ENCODE data around the gene CCDC27.

The CCDC27 gene

GRCh38 chr1:3743826-3744225 lies 8.4 kb upstream of the CCDC27 start:
- TF ChIP-seq HDGF (IDR thresholded peaks at IDR 0.05; ENCODE audit: borderline replicate concordance) (no peak), TARDBP (IDR thresholded peaks at IDR 0.05) (no peak), SP1 (IDR thresholded peaks at IDR 0.05) (no peak), BHLHE40 (IDR thresholded peaks at IDR 0.05; ENCODE audit: borderline replicate concordance) (no peak), CTBP1 (IDR thresholded peaks at IDR 0.05; ENCODE audit: borderline replicate concordance) (no peak), ZNF384 (IDR thresholded peaks at IDR 0.05) (no peak), ARNT (IDR thresholded peaks at IDR 0.05) (no peak), LEF1 (IDR thresholded peaks at IDR 0.05; ENCODE audit: borderline replicate concordance) (no peak), FOXK2 (IDR thresholded peaks at IDR 0.05) (no peak), ELF4 (IDR thresholded peaks at IDR 0.05) (no peak), FOXA1 (IDR thresholded peaks at IDR 0.05) (no peak), L3MBTL2 (conservative IDR thresholded peaks at IDR 0.05) (no peak), NFRKB (IDR thresholded peaks at IDR 0.05) (no peak), FOXM1 (IDR thresholded peaks at IDR 0.05; ENCODE audit: borderline replicate concordance) (no peak), PKNOX1 (IDR thresholded peaks at IDR 0.05) (no peak), SUZ12 (IDR thresholded peaks at IDR 0.05) (no peak)
- ChIA-PET CTCF (no interaction called here), POLR2A (no interaction called here)
- no peak for DNase-seq (ENCODE audit: extremely low spot score)

- CTCF ChIA-PET: no interaction called here
- POLR2A ChIA-PET: interaction anchor here (0.6 to 1.0 kb wide), 2 partner anchors 10 to 51 kb away, joined by 3 read pairs; no protein-coding TSS in a partner anchor
- DNase-seq (ENCODE audit: extremely low spot score): no peak
- no peak for TF ChIP-seq ARNT (IDR thresholded peaks at IDR 0.05)
- no peak for TF ChIP-seq ELF4 (IDR thresholded peaks at IDR 0.05)
- no peak for TF ChIP-seq HDGF (IDR thresholded peaks at IDR 0.05; ENCODE audit: borderline replicate concordance)
Measured at GRCh38 chr1:3744646-3745045, 7.6 kb upstream of the CCDC27 start.

- no peak for TF ChIP-seq ZNF384 (IDR thresholded peaks at IDR 0.05)
- TF ChIP-seq NFRKB (IDR thresholded peaks at IDR 0.05): no peak
- no peak for TF ChIP-seq PKNOX1 (IDR thresholded peaks at IDR 0.05)
- no peak for TF ChIP-seq TARDBP (IDR thresholded peaks at IDR 0.05)
- TF ChIP-seq SP1 (IDR thresholded peaks at IDR 0.05): no peak
- no peak for TF ChIP-seq FOXA1 (IDR thresholded peaks at IDR 0.05)
- no peak for TF ChIP-seq FOXM1 (IDR thresholded peaks at IDR 0.05; ENCODE audit: borderline replicate concordance)
- no peak for TF ChIP-seq BHLHE40 (IDR thresholded peaks at IDR 0.05; ENCODE audit: borderline replicate concordance)
- TF ChIP-seq ELF4 (IDR thresholded peaks at IDR 0.05): no peak
- no peak for TF ChIP-seq HDGF (IDR thresholded peaks at IDR 0.05; ENCODE audit: borderline replicate concordance)
- TF ChIP-seq L3MBTL2 (conservative IDR thresholded peaks at IDR 0.05): no peak
- TF ChIP-seq LEF1 (IDR thresholded peaks at IDR 0.05; ENCODE audit: borderline replicate concordance): no peak
- TF ChIP-seq ARNT (IDR thresholded peaks at IDR 0.05): no peak
- TF ChIP-seq SUZ12 (IDR thresholded peaks at IDR 0.05): no peak
- TF ChIP-seq FOXK2 (IDR thresholded peaks at IDR 0.05): no peak
- TF ChIP-seq CTBP1 (IDR thresholded peaks at IDR 0.05; ENCODE audit: borderline replicate concordance): no peak
- POLR2A ChIA-PET: interaction anchor here (1.0 kb wide), 1 partner anchor 51 kb away, joined by 3 read pairs; no protein-coding TSS in a partner anchor
- DNase-seq (ENCODE audit: extremely low spot score): no peak
- CTCF ChIA-PET: no interaction called here
Measured at GRCh38 chr1:3745071-3745470, 7.2 kb upstream of the CCDC27 start.

DNA sequence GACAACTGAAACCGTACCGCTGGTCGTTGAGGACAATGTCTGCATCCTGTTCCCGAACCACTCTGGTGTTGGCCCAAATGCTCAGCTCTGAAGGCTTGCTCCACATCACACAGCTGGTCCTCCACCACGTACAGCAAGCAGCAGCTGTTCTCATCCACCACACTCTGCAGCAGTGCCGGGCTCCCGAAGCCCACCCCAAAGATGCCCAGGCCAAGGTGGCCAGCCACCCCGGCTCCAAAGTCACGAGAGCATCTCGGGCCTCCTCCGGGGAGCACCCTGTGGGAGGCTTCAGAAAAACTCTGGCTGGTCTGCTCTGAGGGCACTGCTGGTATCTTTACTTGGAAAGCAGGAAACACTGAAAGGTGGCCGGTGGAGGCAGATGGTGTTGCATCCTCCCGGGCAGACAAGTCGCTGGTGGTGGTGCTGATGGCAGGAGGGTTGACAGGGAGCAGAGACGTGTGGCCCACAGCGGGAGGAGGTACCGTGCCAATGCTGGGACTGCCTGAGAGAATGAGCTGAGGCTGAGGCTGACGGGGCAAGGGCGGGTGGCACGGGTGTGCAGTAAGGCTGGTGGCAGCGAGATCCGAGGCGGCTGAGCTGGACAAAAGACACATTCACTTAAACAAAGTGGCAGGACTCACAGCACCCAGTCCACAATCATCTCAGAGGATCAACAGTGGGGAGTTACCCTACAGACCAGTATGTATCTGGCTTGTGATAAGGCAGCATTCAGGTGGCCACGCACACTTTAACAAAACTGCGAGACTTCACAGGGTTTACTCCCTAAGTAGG lies 6.5 kb upstream of the CCDC27 start:
- no peak for DNase-seq (ENCODE audit: extremely low spot score)
- ChIA-PET CTCF (no interaction called here), POLR2A (no interaction called here)
- no peak for TF ChIP-seq L3MBTL2 (conservative IDR thresholded peaks at IDR 0.05)
- no peak for TF ChIP-seq NFRKB (IDR thresholded peaks at IDR 0.05)
- TF ChIP-seq ELF4 (IDR thresholded peaks at IDR 0.05): no peak
- no peak for TF ChIP-seq SUZ12 (IDR thresholded peaks at IDR 0.05)
- no peak for TF ChIP-seq PKNOX1 (IDR thresholded peaks at IDR 0.05)
- TF ChIP-seq ARNT (IDR thresholded peaks at IDR 0.05): no peak
- TF ChIP-seq FOXA1 (IDR thresholded peaks at IDR 0.05): no peak
- TF ChIP-seq LEF1 (IDR thresholded peaks at IDR 0.05; ENCODE audit: borderline replicate concordance): no peak
- no peak for TF ChIP-seq TARDBP (IDR thresholded peaks at IDR 0.05)
- no peak for TF ChIP-seq ZNF384 (IDR thresholded peaks at IDR 0.05)
- TF ChIP-seq BHLHE40 (IDR thresholded peaks at IDR 0.05; ENCODE audit: borderline replicate concordance): no peak
- TF ChIP-seq CTBP1 (IDR thresholded peaks at IDR 0.05; ENCODE audit: borderline replicate concordance): no peak
- no peak for TF ChIP-seq FOXK2 (IDR thresholded peaks at IDR 0.05)

GRCh38 chr1:3746389-3746829 lies 5.8 kb upstream of the CCDC27 start:
- POLR2A ChIA-PET: no interaction called here
- no peak for DNase-seq (ENCODE audit: extremely low spot score)
- CTCF ChIA-PET: no interaction called here
- peak; percentile 61; the same call in 1 of the 2 replicates for TF ChIP-seq L3MBTL2 (conservative IDR thresholded peaks at IDR 0.05)
- no peak for TF ChIP-seq CTBP1 (IDR thresholded peaks at IDR 0.05; ENCODE audit: borderline replicate concordance)

GRCh38 chr1:3746830-3747521 lies 5.3 kb upstream of the CCDC27 start:
- CTCF ChIA-PET: no interaction called here
- TF ChIP-seq FOXA1 (IDR thresholded peaks at IDR 0.05) (no peak), FOXM1 (IDR thresholded peaks at IDR 0.05; ENCODE audit: borderline replicate concordance) (no peak), ELF4 (IDR thresholded peaks at IDR 0.05) (no peak), L3MBTL2 (conservative IDR thresholded peaks at IDR 0.05) (0 out of 2 replicates have a peak, but pooled peaks have one; percentile 6)
- POLR2A ChIA-PET: no interaction called here
- peak; percentile 96 for DNase-seq (ENCODE audit: extremely low spot score)
